ENCODE results near the gene IGF2BP2. TPM values are rescaled to one million over a fixed set of nuclear protein-coding genes. Genes with fewer than 3 reads are reported as not detected.

The IGF2BP2 gene
- total and polyA plus RNA-seq, 2 of the 13 experiments (the other 11 are each of a cell fraction or from before 2014, with no cell fraction given): 6.5 to 46.0 TPM

DNA sequence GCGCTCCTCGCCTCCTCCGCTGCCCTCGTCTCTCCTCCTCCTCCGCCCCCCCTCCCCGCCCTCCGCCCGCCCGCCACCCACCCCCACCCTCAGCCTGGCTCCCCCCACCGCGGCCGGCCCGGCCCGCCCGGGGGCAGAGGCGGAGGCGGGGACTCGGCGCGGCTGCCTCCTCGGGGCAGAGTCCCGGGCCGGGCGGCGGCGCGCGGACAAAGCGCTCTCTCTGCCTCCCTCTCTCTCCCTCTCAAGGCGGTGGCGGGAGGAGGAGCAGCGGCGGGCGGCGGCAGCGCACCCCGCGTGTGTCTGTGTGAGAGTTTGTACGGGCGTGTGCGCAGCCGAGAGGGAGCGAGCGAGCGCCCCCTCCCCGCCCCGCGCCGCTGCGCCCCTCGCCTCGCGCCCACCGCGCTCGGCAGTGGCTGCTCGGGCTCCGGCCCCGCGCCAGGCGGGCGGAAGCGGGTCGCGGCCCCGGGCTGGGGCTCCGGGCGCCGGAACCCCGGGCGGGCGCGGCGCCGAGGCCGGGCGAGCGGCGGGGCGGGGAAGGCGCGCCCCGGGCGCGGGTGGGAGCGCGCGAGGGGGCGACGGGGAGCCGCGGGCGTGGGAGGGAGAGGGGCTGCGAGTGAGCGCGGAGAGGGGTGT lies at the start of gene IGF2BP2 (continued):
- TF ChIP-seq ZNF296 (CRISPR knock-in tag; conservative IDR thresholded peaks at IDR 0.05): no peak
- no peak for TF ChIP-seq ZNF781 (CRISPR knock-in tag; IDR thresholded peaks at IDR 0.05; ENCODE audit: borderline replicate concordance, not compliant biosample characterization)
- TF ChIP-seq SMARCC2 (IDR thresholded peaks at IDR 0.05): no peak
- no peak for TF ChIP-seq CC2D1A (CRISPR knock-in tag; IDR thresholded peaks at IDR 0.05)
- TF ChIP-seq AHR (CRISPR knock-in tag; IDR thresholded peaks at IDR 0.05): no peak
- TF ChIP-seq PHF20 (CRISPR knock-in tag; IDR thresholded peaks at IDR 0.05): no peak
- TF ChIP-seq GTF2F1 (IDR thresholded peaks at IDR 0.05; ENCODE audit: low read length): no peak
- TF ChIP-seq MLLT10 (CRISPR knock-in tag; IDR thresholded peaks at IDR 0.05): no peak
- TF ChIP-seq, protein P1, sequence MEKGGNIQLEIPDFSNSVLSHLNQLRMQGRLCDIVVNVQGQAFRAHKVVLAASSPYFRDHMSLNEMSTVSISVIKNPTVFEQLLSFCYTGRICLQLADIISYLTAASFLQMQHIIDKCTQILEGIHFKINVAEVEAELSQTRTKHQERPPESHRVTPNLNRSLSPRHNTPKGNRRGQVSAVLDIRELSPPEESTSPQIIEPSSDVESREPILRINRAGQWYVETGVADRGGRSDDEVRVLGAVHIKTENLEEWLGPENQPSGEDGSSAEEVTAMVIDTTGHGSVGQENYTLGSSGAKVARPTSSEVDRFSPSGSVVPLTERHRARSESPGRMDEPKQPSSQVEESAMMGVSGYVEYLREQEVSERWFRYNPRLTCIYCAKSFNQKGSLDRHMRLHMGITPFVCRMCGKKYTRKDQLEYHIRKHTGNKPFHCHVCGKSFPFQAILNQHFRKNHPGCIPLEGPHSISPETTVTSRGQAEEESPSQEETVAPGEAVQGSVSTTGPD (CRISPR knock-in tag; IDR thresholded peaks at IDR 0.05): no peak
- no peak for TF ChIP-seq XBP1 (CRISPR knock-in tag; IDR thresholded peaks at IDR 0.05)
- TF ChIP-seq FOXO1 (CRISPR knock-in tag; IDR thresholded peaks at IDR 0.05): no peak; the same call in 1 of the 2 replicates
- TF ChIP-seq, protein P2, sequence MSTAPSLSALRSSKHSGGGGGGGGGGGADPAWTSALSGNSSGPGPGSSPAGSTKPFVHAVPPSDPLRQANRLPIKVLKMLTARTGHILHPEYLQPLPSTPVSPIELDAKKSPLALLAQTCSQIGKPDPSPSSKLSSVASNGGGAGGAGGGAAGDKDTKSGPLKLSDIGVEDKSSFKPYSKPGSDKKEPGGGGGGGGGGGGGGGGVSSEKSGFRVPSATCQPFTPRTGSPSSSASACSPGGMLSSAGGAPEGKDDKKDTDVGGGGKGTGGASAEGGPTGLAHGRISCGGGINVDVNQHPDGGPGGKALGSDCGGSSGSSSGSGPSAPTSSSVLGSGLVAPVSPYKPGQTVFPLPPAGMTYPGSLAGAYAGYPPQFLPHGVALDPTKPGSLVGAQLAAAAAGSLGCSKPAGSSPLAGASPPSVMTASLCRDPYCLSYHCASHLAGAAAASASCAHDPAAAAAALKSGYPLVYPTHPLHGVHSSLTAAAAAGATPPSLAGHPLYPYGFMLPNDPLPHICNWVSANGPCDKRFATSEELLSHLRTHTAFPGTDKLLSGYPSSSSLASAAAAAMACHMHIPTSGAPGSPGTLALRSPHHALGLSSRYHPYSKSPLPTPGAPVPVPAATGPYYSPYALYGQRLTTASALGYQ (CRISPR knock-in tag; IDR thresholded peaks at IDR 0.05): no peak
- TF ChIP-seq TBX2 (CRISPR knock-in tag; IDR thresholded peaks at IDR 0.05; ENCODE audit: borderline replicate concordance): no peak; the same call in 1 of the 2 replicates
- TF ChIP-seq, protein P3, sequence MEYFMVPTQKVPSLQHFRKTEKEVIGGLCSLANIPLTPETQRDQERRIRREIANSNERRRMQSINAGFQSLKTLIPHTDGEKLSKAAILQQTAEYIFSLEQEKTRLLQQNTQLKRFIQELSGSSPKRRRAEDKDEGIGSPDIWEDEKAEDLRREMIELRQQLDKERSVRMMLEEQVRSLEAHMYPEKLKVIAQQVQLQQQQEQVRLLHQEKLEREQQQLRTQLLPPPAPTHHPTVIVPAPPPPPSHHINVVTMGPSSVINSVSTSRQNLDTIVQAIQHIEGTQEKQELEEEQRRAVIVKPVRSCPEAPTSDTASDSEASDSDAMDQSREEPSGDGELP (IDR thresholded peaks at IDR 0.05; ENCODE audit: borderline replicate concordance, low read depth): no peak
- TF ChIP-seq NCOA5 (CRISPR knock-in tag; IDR thresholded peaks at IDR 0.05): no peak
- peak in 1 of 2 experiments; percentile 78 for TF ChIP-seq POLR2A (IDR thresholded peaks at IDR 0.05; ENCODE audit: insufficient read depth in 1 of 2, low read depth in 2 of 2, low read length in 2 of 2)
- TF ChIP-seq SP5 (CRISPR knock-in tag; IDR thresholded peaks at IDR 0.05; ENCODE audit: borderline replicate concordance, low read depth): peak; percentile 65
- no peak for TF ChIP-seq ZMYM2 (CRISPR knock-in tag; IDR thresholded peaks at IDR 0.05)
- TF ChIP-seq ZNF562 (CRISPR knock-in tag; IDR thresholded peaks at IDR 0.05; ENCODE audit: borderline replicate concordance): no peak
- TF ChIP-seq, protein P4, sequence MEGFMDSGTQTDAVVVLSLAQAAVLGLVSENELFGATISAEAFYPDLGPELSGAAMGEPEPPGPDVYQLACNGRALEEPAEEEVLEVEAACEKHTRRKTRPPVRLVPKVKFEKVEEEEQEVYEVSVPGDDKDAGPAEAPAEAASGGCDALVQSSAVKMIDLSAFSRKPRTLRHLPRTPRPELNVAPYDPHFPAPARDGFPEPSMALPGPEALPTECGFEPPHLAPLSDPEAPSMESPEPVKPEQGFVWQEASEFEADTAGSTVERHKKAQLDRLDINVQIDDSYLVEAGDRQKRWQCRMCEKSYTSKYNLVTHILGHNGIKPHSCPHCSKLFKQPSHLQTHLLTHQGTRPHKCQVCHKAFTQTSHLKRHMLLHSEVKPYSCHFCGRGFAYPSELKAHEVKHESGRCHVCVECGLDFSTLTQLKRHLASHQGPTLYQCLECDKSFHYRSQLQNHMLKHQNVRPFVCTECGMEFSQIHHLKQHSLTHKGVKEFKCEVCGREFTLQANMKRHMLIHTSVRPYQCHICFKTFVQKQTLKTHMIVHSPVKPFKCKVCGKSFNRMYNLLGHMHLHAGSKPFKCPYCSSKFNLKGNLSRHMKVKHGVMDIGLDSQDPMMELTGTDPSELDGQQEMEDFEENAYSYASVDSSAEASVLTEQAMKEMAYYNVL (CRISPR knock-in tag; IDR thresholded peaks at IDR 0.05; ENCODE audit: borderline replicate concordance): no peak; the same call in 1 of the 2 replicates
- TF ChIP-seq MED8 (CRISPR knock-in tag; IDR thresholded peaks at IDR 0.05; ENCODE audit: insufficient replicate concordance): no peak
- no peak; the same call in 1 of the 2 replicates for TF ChIP-seq PHF21A (CRISPR knock-in tag; IDR thresholded peaks at IDR 0.05)
- TF ChIP-seq, protein P5, sequence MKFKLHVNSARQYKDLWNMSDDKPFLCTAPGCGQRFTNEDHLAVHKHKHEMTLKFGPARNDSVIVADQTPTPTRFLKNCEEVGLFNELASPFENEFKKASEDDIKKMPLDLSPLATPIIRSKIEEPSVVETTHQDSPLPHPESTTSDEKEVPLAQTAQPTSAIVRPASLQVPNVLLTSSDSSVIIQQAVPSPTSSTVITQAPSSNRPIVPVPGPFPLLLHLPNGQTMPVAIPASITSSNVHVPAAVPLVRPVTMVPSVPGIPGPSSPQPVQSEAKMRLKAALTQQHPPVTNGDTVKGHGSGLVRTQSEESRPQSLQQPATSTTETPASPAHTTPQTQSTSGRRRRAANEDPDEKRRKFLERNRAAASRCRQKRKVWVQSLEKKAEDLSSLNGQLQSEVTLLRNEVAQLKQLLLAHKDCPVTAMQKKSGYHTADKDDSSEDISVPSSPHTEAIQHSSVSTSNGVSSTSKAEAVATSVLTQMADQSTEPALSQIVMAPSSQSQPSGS (CRISPR knock-in tag; IDR thresholded peaks at IDR 0.05): no peak
- TF ChIP-seq SALL1 (CRISPR knock-in tag; IDR thresholded peaks at IDR 0.05): no peak; the same call in 1 of the 2 replicates
- TF ChIP-seq ATM (IDR thresholded peaks at IDR 0.05; ENCODE audit: borderline replicate concordance): no peak
